ENCODE results near the gene FAF1. TPM values are rescaled to one million over a fixed set of nuclear protein-coding genes. Genes with fewer than 3 reads are reported as not detected.
"Not testable (repeated sequence)": the region's sequence is repeated elsewhere in the genome, so short reads cannot be mapped to it uniquely, and the experiment has no call there.

The FAF1 gene
- total and polyA plus RNA-seq, 2 experiments from 2014 or later: 7.2 to 49.1 TPM

GRCh38 chr1:50901872-50902271 lies 58.2 kb downstream of the FAF1 start:
- Histone ChIP-seq H3K9me2 (ENCODE audit: insufficient read depth) (no peaks in the 10 kb centered on the region), H3K36me3 (ENCODE audit: low read depth) (no peaks in the 10 kb centered on the region), H3K79me2 (ENCODE audit: insufficient read depth) (peaks cover 37% of the 10 kb centered on the region), H3F3A (ENCODE audit: insufficient read depth) (no peaks in the 10 kb centered on the region; the same call in 1 of the 2 replicates), H3K4me2 (ENCODE audit: unreplicated experiment) (no peak overlapping the region), H3K4me3 (no peak overlapping the region), H3K4me1 (ENCODE audit: insufficient read depth) (no peaks in the 10 kb centered on the region), H3K9me3 (ENCODE audit: low read depth) (no peaks in the 10 kb centered on the region), H3K27me3 (replicated peaks; ENCODE audit: insufficient read depth) (no peaks in the 10 kb centered on the region), H2AFZ (no peak overlapping the region), H4K20me1 (ENCODE audit: insufficient read depth) (no peaks in the 10 kb centered on the region), H3K27ac (no peak overlapping the region), H3K9ac (no peak overlapping the region)
- no peak for TF ChIP-seq EZH2 (IDR thresholded peaks at IDR 0.05; ENCODE audit: insufficient read depth, poor library complexity, severe bottlenecking)
- no peak for TF ChIP-seq EZH2phosphoT487 (IDR thresholded peaks at IDR 0.05; ENCODE audit: insufficient read depth, low read depth)
- no peak for DNase-seq
- in situ Hi-C loops (cut with MboI): no loop called here
- WGBS, 2 experiments (ENCODE audit: low coverage in 1 of 2, low lambda C conversion rate in 2 of 2, missing lambda C conversion rate in 2 of 2): 0% methylated on average over 1 of the region's 1 CpG

GRCh38 chr1:50898773-50899172 lies 61.3 kb downstream of the FAF1 start:
- no peaks in the 10 kb centered on the region for H3K4me1 ChIP-seq (ENCODE audit: insufficient read depth)
- WGBS, 2 experiments (ENCODE audit: low coverage in 1 of 2, low lambda C conversion rate in 2 of 2, missing lambda C conversion rate in 2 of 2): 49 to 72% methylated on average over 2 of the region's 2 CpGs
- TF ChIP-seq EZH2 (IDR thresholded peaks at IDR 0.05; ENCODE audit: insufficient read depth, poor library complexity, severe bottlenecking): no peak
- TF ChIP-seq EZH2phosphoT487 (IDR thresholded peaks at IDR 0.05; ENCODE audit: insufficient read depth, low read depth): no peak
- no peak overlapping the region for H3K9ac ChIP-seq
- H3K9me3 ChIP-seq (ENCODE audit: low read depth): no peaks in the 10 kb centered on the region
- 0 out of 2 replicates have a peak, but pooled peaks cover 3% of the 10 kb centered on the region for H4K20me1 ChIP-seq (ENCODE audit: insufficient read depth)
- H2AFZ ChIP-seq: no peak overlapping the region
- H3K27ac ChIP-seq: no peak overlapping the region
- no peak overlapping the region for H3K4me3 ChIP-seq
- H3F3A ChIP-seq (ENCODE audit: insufficient read depth): no peaks in the 10 kb centered on the region; the same call in 1 of the 2 replicates
- H3K36me3 ChIP-seq (ENCODE audit: low read depth): no peaks in the 10 kb centered on the region
- DNase-seq: no peak
- H3K4me2 ChIP-seq (ENCODE audit: unreplicated experiment): no peak overlapping the region
- H3K79me2 ChIP-seq (ENCODE audit: insufficient read depth): peaks cover 62% of the 10 kb centered on the region
- no peaks in the 10 kb centered on the region for H3K27me3 ChIP-seq (replicated peaks; ENCODE audit: insufficient read depth)
- in situ Hi-C loops (cut with MboI): no loop called here
- H3K9me2 ChIP-seq (ENCODE audit: insufficient read depth): no peaks in the 10 kb centered on the region

GRCh38 chr1:50894340-50894739 lies 65.7 kb downstream of the FAF1 start:
- WGBS, 2 experiments (ENCODE audit: low coverage in 1 of 2, low lambda C conversion rate in 2 of 2, missing lambda C conversion rate in 2 of 2): 100% methylated on average over 1 of the region's 1 CpG

GRCh38 chr1:50893466-50893865 lies 66.6 kb downstream of the FAF1 start:
- no peak for DNase-seq
- Histone ChIP-seq H4K20me1 (ENCODE audit: insufficient read depth) (0 out of 2 replicates have a peak, but pooled peaks cover 3% of the 10 kb centered on the region), H3K4me2 (ENCODE audit: unreplicated experiment) (no peak overlapping the region), H3K36me3 (ENCODE audit: low read depth) (no peaks in the 10 kb centered on the region), H3K9ac (no peak overlapping the region), H2AFZ (no peak overlapping the region), H3F3A (ENCODE audit: insufficient read depth) (no peaks in the 10 kb centered on the region), H3K9me3 (ENCODE audit: low read depth) (no peaks in the 10 kb centered on the region), H3K9me2 (ENCODE audit: insufficient read depth) (no peaks in the 10 kb centered on the region), H3K27me3 (replicated peaks; ENCODE audit: insufficient read depth) (no peaks in the 10 kb centered on the region), H3K4me1 (ENCODE audit: insufficient read depth) (no peaks in the 10 kb centered on the region), H3K4me3 (no peak overlapping the region), H3K79me2 (ENCODE audit: insufficient read depth) (peaks cover 61% of the 10 kb centered on the region), H3K27ac (no peak overlapping the region)
- TF ChIP-seq EZH2phosphoT487 (IDR thresholded peaks at IDR 0.05; ENCODE audit: insufficient read depth, low read depth): no peak
- no peak for TF ChIP-seq EZH2 (IDR thresholded peaks at IDR 0.05; ENCODE audit: insufficient read depth, poor library complexity, severe bottlenecking)
- WGBS, 2 experiments (ENCODE audit: low coverage in 1 of 2, low lambda C conversion rate in 2 of 2, missing lambda C conversion rate in 2 of 2): 100% methylated on average over 1 of the region's 1 CpG
- in situ Hi-C loops (cut with MboI): no loop called here

More at GRCh38 chr1:50894340-50894739, 65.7 kb downstream of the FAF1 start:
- no peaks in the 10 kb centered on the region for H3K27me3 ChIP-seq (replicated peaks; ENCODE audit: insufficient read depth)
- in situ Hi-C loops (cut with MboI): no loop called here
- no peaks in the 10 kb centered on the region for H3K9me3 ChIP-seq (ENCODE audit: low read depth)
- no peak overlapping the region for H2AFZ ChIP-seq
- no peaks in the 10 kb centered on the region for H3K36me3 ChIP-seq (ENCODE audit: low read depth)
- H3K27ac ChIP-seq: no peak overlapping the region
- H3K9ac ChIP-seq: no peak overlapping the region
- H3K79me2 ChIP-seq (ENCODE audit: insufficient read depth): peaks cover 61% of the 10 kb centered on the region
- H3F3A ChIP-seq (ENCODE audit: insufficient read depth): no peaks in the 10 kb centered on the region; the same call in 1 of the 2 replicates
- 0 out of 2 replicates have a peak, but pooled peaks cover 3% of the 10 kb centered on the region for H4K20me1 ChIP-seq (ENCODE audit: insufficient read depth)
- H3K4me1 ChIP-seq (ENCODE audit: insufficient read depth): no peaks in the 10 kb centered on the region
- H3K9me2 ChIP-seq (ENCODE audit: insufficient read depth): no peaks in the 10 kb centered on the region
- H3K4me2 ChIP-seq (ENCODE audit: unreplicated experiment): no peak overlapping the region
- TF ChIP-seq EZH2phosphoT487 (IDR thresholded peaks at IDR 0.05; ENCODE audit: insufficient read depth, low read depth): no peak
- no peak for TF ChIP-seq EZH2 (IDR thresholded peaks at IDR 0.05; ENCODE audit: insufficient read depth, poor library complexity, severe bottlenecking)
- no peak overlapping the region for H3K4me3 ChIP-seq
- DNase-seq: no peak

- in situ Hi-C loops (cut with MboI); H3K4me3 ChIP-seq; DNase-seq: not testable (repeated sequence)
These were observed 72.5 kb downstream of the FAF1 start for GRCh38 chr1:50887555-50887954.

More at GRCh38 chr1:50887555-50887954, 72.5 kb downstream of the FAF1 start:
- WGBS, 2 experiments (ENCODE audit: low coverage in 1 of 2, low lambda C conversion rate in 2 of 2, missing lambda C conversion rate in 2 of 2): 82 to 98% methylated on average over 1 of the region's 1 CpG
- not testable (repeated sequence) for H3K27ac ChIP-seq; H3F3A ChIP-seq (ENCODE audit: insufficient read depth); H3K9me3 ChIP-seq (ENCODE audit: low read depth); H3K36me3 ChIP-seq (ENCODE audit: low read depth); H4K20me1 ChIP-seq (ENCODE audit: insufficient read depth); H3K9me2 ChIP-seq (ENCODE audit: insufficient read depth); H3K4me2 ChIP-seq (ENCODE audit: unreplicated experiment); H2AFZ ChIP-seq; H3K4me1 ChIP-seq (ENCODE audit: insufficient read depth); H3K9ac ChIP-seq; H3K27me3 ChIP-seq (replicated peaks; ENCODE audit: insufficient read depth)
- 0 out of 2 replicates have a peak, but pooled peaks cover 12% of the 10 kb centered on the region for H3K79me2 ChIP-seq (ENCODE audit: insufficient read depth)

All from GM23248 (cell line).